Loucy (cell line): ENCODE measurements around the gene JAG2.

Experiments used
- H2AFZ ChIP-seq: fragments of 200-600 bp; sonication (generic); 2 replicates; pipeline ENCODE4 v1.6.0; 2016; ENCODE audit warnings: antibody characterized with exemption, mild to moderate bottlenecking, low read length, moderate library complexity
- H3F3A ChIP-seq: fragments of 200-600 bp; 2 replicates; pipeline ENCODE4 v1.6.0; 2016; ENCODE audit warnings: antibody characterized with exemption, low read depth, mild to moderate bottlenecking
- H3K27me3 ChIP-seq: fragments of 200-600 bp; sonication (generic); 2 replicates; pipeline ENCODE4 v1.6.1; 2014; ENCODE audit warnings: low read length, mild to moderate bottlenecking; ENCODE audit not compliant: insufficient read depth, poor library complexity, severe bottlenecking
- H3K36me3 ChIP-seq: fragments of 200-600 bp; sonication (generic); 2 replicates; pipeline ENCODE4 v1.6.1; 2016; ENCODE audit warnings: low read length; ENCODE audit not compliant: insufficient read depth
- H3K4me1 ChIP-seq: fragments of 200-600 bp; sonication (generic); 2 replicates; pipeline ENCODE4 v1.5.1; 2014; ENCODE audit warnings: low read length, mild to moderate bottlenecking; ENCODE audit not compliant: insufficient read depth, poor library complexity, severe bottlenecking
- H3K4me2 ChIP-seq: fragments of 200-600 bp; sonication (generic); 2 replicates; pipeline ENCODE4 v1.6.0; 2014; ENCODE audit warnings: antibody characterized with exemption, low read length, low read depth, mild to moderate bottlenecking; ENCODE audit not compliant: poor library complexity, severe bottlenecking
- H3K4me3 ChIP-seq: fragments of 200-600 bp; sonication (generic); 2 replicates; pipeline ENCODE4 v1.5.1; 2014; ENCODE audit warnings: low read length, mild to moderate bottlenecking, mixed read lengths; ENCODE audit not compliant: poor library complexity, severe bottlenecking
- H3K79me2 ChIP-seq: fragments of 200-600 bp; sonication (generic); 2 replicates; pipeline ENCODE4 v1.6.1; 2014; ENCODE audit warnings: low read length; ENCODE audit not compliant: insufficient read depth
- H3K9ac ChIP-seq: fragments of 200-600 bp; sonication (generic); 2 replicates; pipeline ENCODE4 v1.6.0; 2014; ENCODE audit warnings: mild to moderate bottlenecking, low read depth, low read length, moderate library complexity; ENCODE audit not compliant: poor library complexity, severe bottlenecking
- H3K9me2 ChIP-seq: fragments of 200-600 bp; sonication (generic); replicated peaks from 2 replicates; pipeline ENCODE4 v1.6.1; 2016; ENCODE audit warnings: low read depth, low read length, mixed read lengths
- H3K9me3 ChIP-seq: fragments of 200-600 bp; sonication (generic); 2 replicates; pipeline ENCODE4 v1.6.1; 2014; ENCODE audit warnings: mild to moderate bottlenecking, antibody characterized with exemption, low read length, low read depth; ENCODE audit not compliant: insufficient read depth
- H4K20me1 ChIP-seq: fragments of 200-600 bp; sonication (generic); 2 replicates; pipeline ENCODE4 v1.6.0; 2014; ENCODE audit warnings: antibody characterized with exemption, low read length, mild to moderate bottlenecking; ENCODE audit not compliant: insufficient read depth, poor library complexity, severe bottlenecking
- CTCF ChIP-seq: fragments of 200-600 bp; sonication (generic); conservative IDR thresholded peaks from 2 replicates; pipeline ENCODE4 v1.5.1; 2014; ENCODE audit warnings: mild to moderate bottlenecking, antibody characterized with exemption, low read length
- EZH2phosphoT487 ChIP-seq: fragments of 200-600 bp; IDR thresholded peaks from 2 replicates; pipeline ENCODE4 v1.6.1; 2018; ENCODE audit warnings: antibody characterized with exemption, mild to moderate bottlenecking, moderate library complexity, borderline replicate concordance

The JAG2 gene

GRCh38 chr14:105147671-105148603, 20.6 kb downstream of the JAG2 start:
- H3K27me3 ChIP-seq: no peaks in the 10 kb centered on the region
- no peaks in the 10 kb centered on the region for H3K9me2 ChIP-seq
- H2AFZ ChIP-seq: no peak overlapping the region
- no peak overlapping the region for H3K4me2 ChIP-seq
- H4K20me1 ChIP-seq: no peaks in the 10 kb centered on the region
- TF ChIP-seq CTCF: no peak
- no peak for TF ChIP-seq EZH2phosphoT487
- H3K4me1 ChIP-seq: no peaks in the 10 kb centered on the region
- no peak overlapping the region for H3K9ac ChIP-seq
- H3K9me3 ChIP-seq: no peaks in the 10 kb centered on the region
- no peaks in the 10 kb centered on the region for H3K36me3 ChIP-seq
- H3K79me2 ChIP-seq: no peaks in the 10 kb centered on the region
- H3F3A ChIP-seq: no peaks in the 10 kb centered on the region
- H3K4me3 ChIP-seq: no peak overlapping the region

- no peak overlapping the region for H2AFZ ChIP-seq
- H3K4me2 ChIP-seq: no peak overlapping the region
- H3K9me2 ChIP-seq: no peaks in the 10 kb centered on the region
- H3K4me1 ChIP-seq: no peaks in the 10 kb centered on the region
- H3K4me3 ChIP-seq: no peak overlapping the region
- no peaks in the 10 kb centered on the region for H3F3A ChIP-seq
- no peaks in the 10 kb centered on the region for H3K79me2 ChIP-seq
- TF ChIP-seq CTCF (no peak), EZH2phosphoT487 (no peak)
- H3K36me3 ChIP-seq: no peaks in the 10 kb centered on the region
- H3K9me3 ChIP-seq: no peaks in the 10 kb centered on the region
- H3K9ac ChIP-seq: no peak overlapping the region
- no peaks in the 10 kb centered on the region for H4K20me1 ChIP-seq
- no peaks in the 10 kb centered on the region for H3K27me3 ChIP-seq
Observed at GRCh38 chr14:105146976-105147635, 21.5 kb downstream of the JAG2 start.

GRCh38 chr14:105146181-105146975, 22.2 kb downstream of the JAG2 start:
- Histone ChIP-seq H3K4me2 (no peak overlapping the region), H3K79me2 (no peaks in the 10 kb centered on the region), H4K20me1 (no peaks in the 10 kb centered on the region), H3K9ac (no peak overlapping the region), H3K4me3 (no peak overlapping the region), H3K4me1 (no peaks in the 10 kb centered on the region), H3F3A (no peaks in the 10 kb centered on the region), H3K27me3 (no peaks in the 10 kb centered on the region), H3K9me3 (no peaks in the 10 kb centered on the region), H2AFZ (no peak overlapping the region), H3K36me3 (no peaks in the 10 kb centered on the region), H3K9me2 (no peaks in the 10 kb centered on the region)
- TF ChIP-seq EZH2phosphoT487: no peak
- TF ChIP-seq CTCF: no peak
